Medulla oblongata (tissue), 1 donor: ENCODE results near the gene SLC25A5.
A peak's percentile ranks its signal among the peaks of the same experiment; 100 is the strongest.
"Not testable (repeated sequence)": the region's sequence is repeated elsewhere in the genome, so short reads cannot be mapped to it uniquely, and the experiment has no call there.

Source experiments
- DNase-seq: peaks from one replicate; pipeline ENCODE4 v3.0.0-alpha.2; 2015; ENCODE audit errors: extremely low spot score

The SLC25A5 gene

GRCh38 chrX:119467842-119468550, at the start of gene SLC25A5:
Gene SLC25A5 (plus strand): TSS chrX:119468444. CDS start chrX:119468516, 72 bp downstream.
- DNase-seq = peak; percentile 89

DNA sequence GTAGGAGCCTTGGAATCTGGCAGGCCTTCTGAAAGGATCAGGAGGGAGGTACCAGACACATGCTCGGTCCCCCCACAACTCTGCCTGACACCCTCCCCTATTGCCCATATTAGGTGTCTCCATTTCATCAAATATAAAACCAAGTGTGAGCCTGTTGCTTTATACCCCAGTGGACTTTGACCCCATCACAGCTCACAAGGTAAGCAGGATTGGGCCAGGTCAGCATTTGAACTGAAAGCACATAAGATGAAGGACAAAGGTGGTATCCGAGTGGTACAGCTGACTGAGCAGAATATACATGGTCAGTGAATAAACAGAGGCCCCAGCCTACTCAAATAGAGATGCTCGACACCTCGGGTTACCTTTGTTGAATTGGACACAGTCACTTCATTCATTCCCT, 49.1 kb upstream of the SLC25A5 start:
- DNase-seq = no peak

DNA sequence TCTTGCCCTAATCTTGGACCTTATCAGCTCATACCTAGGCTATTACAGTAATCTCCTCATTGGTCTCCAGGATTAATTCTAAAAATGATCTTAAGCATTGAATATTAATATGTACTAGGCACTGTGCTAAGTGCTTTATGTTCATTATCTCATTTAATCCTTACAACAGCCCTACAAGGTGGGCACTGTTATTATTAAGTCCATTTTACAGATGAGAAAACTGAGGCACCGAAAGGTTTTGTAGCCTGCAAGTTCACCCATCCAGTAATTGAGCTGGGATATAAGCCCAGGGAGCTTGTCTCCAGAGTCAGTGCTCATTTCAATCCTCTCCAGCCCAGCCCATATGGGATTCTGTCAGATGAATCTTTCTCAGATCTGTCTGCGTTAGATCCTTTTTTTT, 48.3 kb upstream of the SLC25A5 start:
- DNase-seq = no peak

GRCh38 chrX:119421016-119421705, 47.1 kb upstream of the SLC25A5 start:
- no peak for DNase-seq

GRCh38 chrX:119423631-119424030, 44.6 kb upstream of the SLC25A5 start:
- DNase-seq = no peak

GRCh38 chrX:119424999-119425398, 43.2 kb upstream of the SLC25A5 start:
- peak; percentile 25 for DNase-seq

DNA sequence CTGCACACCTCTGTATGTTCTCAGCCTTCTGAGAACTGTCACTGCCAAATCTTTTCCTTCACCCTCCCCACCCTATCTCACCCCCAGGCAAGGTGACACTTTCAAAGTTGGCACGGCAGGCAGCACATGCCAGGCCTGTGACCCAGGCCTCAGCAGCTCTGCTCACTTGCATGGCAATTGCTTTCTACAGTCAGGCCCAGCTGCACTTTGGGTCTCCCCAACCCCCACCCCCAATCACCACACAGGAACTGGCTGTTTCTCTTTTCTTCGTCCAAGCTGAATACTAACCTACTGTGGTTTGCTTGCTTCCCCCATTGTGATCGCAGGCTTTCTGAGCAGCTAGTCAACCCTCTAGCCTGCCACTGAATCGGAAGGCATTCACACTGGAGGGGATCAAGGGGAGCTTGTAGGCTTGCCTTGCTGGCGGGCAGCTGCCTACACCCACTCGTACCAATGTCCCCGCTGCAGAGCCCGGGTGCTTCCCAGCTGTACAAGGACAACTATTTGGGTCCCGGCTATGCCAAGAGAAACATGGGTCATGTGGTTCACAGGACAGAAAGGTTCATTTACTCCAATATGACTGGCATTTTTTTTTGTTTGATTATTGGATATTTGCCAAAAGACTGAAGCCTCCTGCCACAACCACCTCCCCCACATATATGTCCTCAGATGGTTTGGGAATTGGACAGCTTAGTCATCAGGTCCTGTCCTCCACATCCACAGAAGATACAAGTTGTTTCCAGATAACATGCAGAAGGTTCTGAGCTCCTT, 41.0 kb upstream of the SLC25A5 start:
- peak; percentile 36 for DNase-seq

- DNase-seq = no peak
Observed at GRCh38 chrX:119427795-119428185, 40.5 kb upstream of the SLC25A5 start.

DNA sequence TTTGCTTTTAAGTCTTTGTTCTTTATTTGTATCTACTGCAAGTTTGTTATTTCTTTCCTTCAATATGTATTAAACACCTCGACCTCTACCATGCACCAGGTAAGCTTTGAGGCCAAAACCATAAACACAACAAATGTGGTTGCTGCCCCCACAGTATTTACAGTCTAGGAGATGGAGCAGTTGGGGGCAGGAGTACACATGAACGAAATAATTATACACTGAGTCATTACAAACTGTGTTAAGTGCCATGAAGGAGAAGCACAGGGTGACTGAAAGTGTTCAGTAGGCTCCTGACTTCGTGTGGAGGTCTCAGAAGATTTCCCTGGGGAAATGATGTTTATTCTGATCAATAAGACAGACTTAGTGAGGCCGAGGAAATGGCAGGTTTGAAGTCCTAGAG, 38.8 kb upstream of the SLC25A5 start:
- DNase-seq = no peak

- not testable (repeated sequence) for DNase-seq
Observed at GRCh38 chrX:119441295-119441694, 26.9 kb upstream of the SLC25A5 start.

DNA sequence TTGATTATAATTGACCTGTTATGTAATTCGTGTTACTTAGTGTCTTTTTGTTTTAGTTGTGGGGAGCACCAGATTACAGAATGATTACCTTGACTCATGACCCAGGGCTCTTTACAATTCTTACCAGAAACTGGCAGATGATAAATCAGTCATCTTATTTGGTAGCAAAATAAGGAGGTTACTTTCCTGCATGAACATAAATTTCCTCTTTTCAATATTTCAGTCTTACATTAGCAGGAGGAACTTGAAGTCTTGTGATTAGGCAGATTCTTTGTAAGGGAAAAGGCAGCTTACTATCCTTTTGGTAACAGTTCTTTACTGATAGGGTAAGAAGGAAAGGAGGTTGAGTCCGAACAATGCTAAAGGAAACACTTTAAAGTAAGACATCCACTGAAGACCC, 26.0 kb upstream of the SLC25A5 start:
- no peak for DNase-seq

GRCh38 chrX:119453202-119453601, 15.0 kb upstream of the SLC25A5 start:
- DNase-seq = no peak

DNA sequence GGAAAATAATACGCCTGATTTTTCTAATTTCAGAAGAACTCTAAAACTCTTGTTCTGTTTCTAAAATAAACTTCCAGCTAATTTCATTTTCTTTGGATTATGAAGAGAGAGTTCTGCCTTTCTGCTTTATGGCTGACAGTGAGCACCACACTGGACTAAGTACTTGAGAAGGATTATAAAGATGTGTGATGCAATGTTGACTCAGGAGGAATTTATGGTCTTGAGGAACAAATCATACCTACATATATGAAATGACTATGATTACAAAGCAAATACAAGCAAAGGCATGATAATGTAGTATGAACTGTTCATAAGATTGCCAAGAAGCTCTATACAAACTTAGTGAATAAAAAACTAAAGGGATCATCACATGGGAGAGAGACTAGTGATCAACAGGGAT, 13.0 kb upstream of the SLC25A5 start:
- DNase-seq = no peak

GRCh38 chrX:119459181-119459580, 9.1 kb upstream of the SLC25A5 start:
- DNase-seq = no peak

DNA sequence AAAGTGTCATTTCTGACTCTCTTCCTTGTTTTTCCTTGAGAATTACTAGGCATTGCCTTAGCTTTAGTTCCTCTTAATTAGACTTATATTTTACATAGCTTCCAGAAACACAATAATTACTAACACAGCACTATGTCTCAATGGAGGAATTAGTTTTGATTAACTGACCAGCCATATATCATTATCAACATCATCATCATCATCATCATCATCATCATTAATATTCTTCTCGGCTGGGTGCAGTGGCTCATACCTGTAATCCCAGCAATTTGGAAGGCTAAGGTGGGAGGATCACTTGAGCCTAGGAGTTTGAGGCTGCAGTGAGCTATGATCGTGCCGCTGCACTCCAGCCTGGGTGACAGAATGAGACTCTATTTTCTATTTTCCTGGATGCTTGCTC, 2.7 kb upstream of the SLC25A5 start:
- DNase-seq = no peak

DNA sequence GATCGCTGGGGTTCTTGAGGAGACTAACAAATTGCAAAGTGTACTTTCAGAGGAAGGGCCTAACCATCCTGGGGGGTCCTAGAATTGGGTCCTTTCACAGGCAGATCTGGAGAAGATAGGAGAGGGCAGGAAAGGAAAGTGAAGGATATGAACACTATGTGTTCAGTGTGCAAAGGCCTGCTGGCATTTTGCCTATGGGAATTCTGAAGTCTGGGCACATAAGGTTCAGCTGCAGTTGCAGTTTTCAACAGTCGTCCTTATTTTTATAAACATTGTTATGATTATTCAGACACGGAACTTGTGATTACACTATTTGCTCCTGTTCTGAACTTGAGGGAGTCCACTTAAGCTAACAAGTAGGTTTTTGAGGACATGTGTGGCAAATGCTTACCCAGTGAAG, 1.3 kb upstream of the SLC25A5 start:
- no peak for DNase-seq

DNA sequence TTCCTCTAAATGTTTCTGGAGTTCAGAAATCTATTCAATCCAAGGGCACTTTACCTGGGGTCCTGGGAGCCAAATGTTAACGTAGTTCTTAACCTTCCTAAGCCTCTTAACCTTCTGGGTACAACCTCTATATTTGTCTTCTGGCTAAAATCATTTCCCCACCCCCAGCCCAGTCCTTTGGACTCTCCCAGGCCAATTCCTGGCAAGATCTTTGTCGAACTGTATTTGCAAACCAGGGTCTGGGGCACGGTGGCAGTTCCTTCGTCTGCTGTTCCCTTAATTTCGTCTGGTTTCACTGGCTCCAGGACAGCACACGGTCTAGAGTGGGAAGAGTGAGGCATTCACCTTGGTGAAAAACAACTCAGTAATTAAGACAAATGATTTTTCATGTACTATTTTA, 811 bp upstream of the SLC25A5 start:
- DNase-seq = no peak

- DNase-seq = peak; percentile 80
Observed at GRCh38 chrX:119468551-119469312, 488 bp downstream of the SLC25A5 start.

DNA sequence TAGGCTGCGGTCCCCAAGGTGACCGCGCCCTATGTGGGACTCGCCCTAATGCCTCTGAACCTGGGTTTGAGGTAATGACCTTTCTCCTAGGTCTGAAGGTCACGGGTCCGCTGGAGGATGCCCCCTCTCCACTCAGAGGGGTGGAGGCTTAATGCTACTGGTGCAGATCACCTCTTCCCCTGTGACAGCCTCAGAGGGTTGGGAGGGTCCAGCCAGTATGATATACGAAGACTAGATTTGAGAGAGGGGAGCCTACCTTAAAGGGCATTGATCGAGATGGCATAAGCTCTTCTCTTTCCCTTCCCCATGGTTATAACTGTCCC, 1.0 kb downstream of the SLC25A5 start:
- DNase-seq = no peak

DNA sequence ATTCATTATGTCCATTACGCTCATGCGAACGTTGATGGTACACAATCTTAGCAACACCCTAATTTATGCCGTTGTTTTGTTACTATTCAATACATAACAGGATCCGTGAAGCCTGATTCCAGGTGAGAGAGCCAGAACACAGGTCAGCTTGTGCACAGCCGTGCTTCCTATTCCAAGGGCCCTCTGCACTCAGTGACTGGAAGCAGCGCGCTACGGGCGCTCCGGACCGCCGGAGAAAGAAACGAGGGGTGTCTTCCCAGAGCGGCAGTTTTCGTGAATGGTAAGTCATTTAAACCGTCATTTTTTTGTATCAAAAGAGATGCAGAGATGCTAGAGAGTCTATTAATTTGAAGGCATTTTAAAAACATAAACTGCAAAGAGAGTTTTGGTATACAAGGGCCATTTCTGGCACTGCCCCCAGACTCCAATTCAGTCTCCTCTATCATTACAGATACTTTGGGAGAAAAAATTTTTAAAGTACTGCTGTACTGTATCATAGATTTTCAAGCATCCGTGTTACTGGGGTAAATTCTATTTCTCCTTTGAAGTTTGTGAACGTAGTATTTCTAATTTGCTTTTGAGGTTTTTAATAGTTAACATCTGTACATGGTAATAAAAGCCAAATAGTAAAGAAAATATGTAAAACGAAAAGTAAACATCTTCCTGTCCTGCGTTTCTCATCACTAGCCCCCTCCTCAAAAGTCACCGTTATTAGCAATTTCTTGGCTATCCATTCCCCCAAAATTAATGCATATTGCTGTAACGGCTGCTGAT, 6.6 kb downstream of the SLC25A5 start:
- DNase-seq = no peak

- DNase-seq = no peak
Observed at GRCh38 chrX:119475389-119476101, 7.3 kb downstream of the SLC25A5 start.
